Esophagus squamous epithelium (tissue), 5 donors: ENCODE results near the gene C6orf163. TPM values are rescaled to one million over a fixed set of nuclear protein-coding genes. Genes with fewer than 3 reads are reported as not detected.
A peak's percentile ranks its signal among the peaks of the same experiment; 100 is the strongest.

ENCODE experiments used
- DNase-seq: peaks from one replicate; lab custom pipeline; 2025; lab: John Stamatoyannopoulos, UW
- H3K27ac ChIP-seq, 4 donors: fragments of 200-600 bp; sonication (generic); one replicate each; pipeline ENCODE4 v1.5.1; 2016 to 2019; ENCODE audit warnings: mild to moderate bottlenecking in 1 of 4
- H3K27me3 ChIP-seq, 4 donors: fragments of 200-600 bp; sonication (generic); 1 replicate in 3 of 4; 2 replicates in 1 of 4; pipeline versions ENCODE4 v1.5.1 to v1.6.0; 2017 to 2021; ENCODE audit warnings: antibody characterized with exemption in 1 of 4
- H3K36me3 ChIP-seq, 3 donors: fragments of 200-600 bp; sonication (generic); one replicate each; pipeline ENCODE4 v1.5.1; 2016 to 2019
- H3K4me1 ChIP-seq, 3 donors: fragments of 200-600 bp; sonication (generic); one replicate each; pipeline ENCODE4 v1.5.1; 2017 to 2019
- H3K4me3 ChIP-seq, 4 donors: fragments of 200-600 bp; sonication (generic); 1 replicate in 3 of 4; 2 replicates in 1 of 4; pipeline ENCODE4 v1.5.1; 2016 to 2019; ENCODE audit warnings: mild to moderate bottlenecking in 2 of 4, moderate library complexity in 1 of 4
- H3K9me3 ChIP-seq, 3 donors: fragments of 200-600 bp; sonication (generic); one replicate each; pipeline ENCODE4 v1.5.1; 2016 to 2019
- POLR2A ChIP-seq, 4 donors: fragments of 450-650 bp; IDR thresholded peaks; one replicate each; pipeline ENCODE4 v1.6.1; 2017; ENCODE audit warnings: antibody characterized with exemption in 4 of 4, mild to moderate bottlenecking in 4 of 4, moderate library complexity in 3 of 4
- WGBS, 2 donors: methylation state at CpG; one replicate each; pipeline ENCODE4 v1.1.5; 2018; 5-methylcytosine and 5-hydroxymethylcytosine counted together
- intact Hi-C: fragments of 100-400 bp; cut with DNase I; formaldehyde crosslinking; loops from one replicate; pipeline ENCODE4 v1.15.0; 2022
- total RNA-seq, 4 donors: library from RNA; depleted of rRNA; stranded (reverse); fragments of >200 nt; gene quantifications; one replicate each; pipeline ENCODE4 v1.1.0, GENCODE V29; 2016
- TF ChIP-seq, protein P1 (sequence below), 6 experiments: fragments of 450-650 bp in 4 of 6; fragments of 200-600 bp in 2 of 6; sonication (generic) in 2 of 6; IDR thresholded peaks; one replicate each; pipeline ENCODE4 v1.5.1; 2016 to 2019; ENCODE audit warnings: antibody characterized with exemption in 6 of 6, mild to moderate bottlenecking in 4 of 6, moderate library complexity in 4 of 6
- donor health status: DM: yes; HTN: yes; CAD: no.

The C6orf163 gene
- total RNA-seq, 4 donors from 2014 or later: 0.35 to 3.1 (median 1.2) TPM

DNA sequence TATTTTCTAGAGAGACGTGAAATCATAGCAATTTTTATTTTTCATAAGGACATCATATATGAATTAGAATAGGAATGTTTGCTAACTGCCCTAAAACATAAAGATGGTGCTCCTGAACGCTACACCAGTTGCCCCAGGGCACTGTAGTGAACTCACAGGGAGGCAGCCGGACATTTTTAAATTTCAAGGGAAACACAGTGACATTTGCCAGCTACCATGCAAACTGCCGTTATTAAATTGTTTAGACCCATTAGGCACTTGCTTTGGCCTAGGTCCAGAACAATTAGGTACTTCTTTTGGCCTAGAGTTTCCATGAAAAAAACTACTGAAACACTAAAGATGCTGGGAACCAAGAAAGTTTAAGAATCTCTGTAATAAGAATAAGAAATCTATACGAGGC lies 38.2 kb downstream of the C6orf163 start:
- TF ChIP-seq POLR2A (IDR thresholded peaks at IDR 0.05): no peak
- TF ChIP-seq, protein P1, sequence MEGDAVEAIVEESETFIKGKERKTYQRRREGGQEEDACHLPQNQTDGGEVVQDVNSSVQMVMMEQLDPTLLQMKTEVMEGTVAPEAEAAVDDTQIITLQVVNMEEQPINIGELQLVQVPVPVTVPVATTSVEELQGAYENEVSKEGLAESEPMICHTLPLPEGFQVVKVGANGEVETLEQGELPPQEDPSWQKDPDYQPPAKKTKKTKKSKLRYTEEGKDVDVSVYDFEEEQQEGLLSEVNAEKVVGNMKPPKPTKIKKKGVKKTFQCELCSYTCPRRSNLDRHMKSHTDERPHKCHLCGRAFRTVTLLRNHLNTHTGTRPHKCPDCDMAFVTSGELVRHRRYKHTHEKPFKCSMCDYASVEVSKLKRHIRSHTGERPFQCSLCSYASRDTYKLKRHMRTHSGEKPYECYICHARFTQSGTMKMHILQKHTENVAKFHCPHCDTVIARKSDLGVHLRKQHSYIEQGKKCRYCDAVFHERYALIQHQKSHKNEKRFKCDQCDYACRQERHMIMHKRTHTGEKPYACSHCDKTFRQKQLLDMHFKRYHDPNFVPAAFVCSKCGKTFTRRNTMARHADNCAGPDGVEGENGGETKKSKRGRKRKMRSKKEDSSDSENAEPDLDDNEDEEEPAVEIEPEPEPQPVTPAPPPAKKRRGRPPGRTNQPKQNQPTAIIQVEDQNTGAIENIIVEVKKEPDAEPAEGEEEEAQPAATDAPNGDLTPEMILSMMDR (IDR thresholded peaks at IDR 0.05): no peak
- WGBS, 2 donors: 87 to 91% methylated on average over 5 of the region's 5 CpGs

GRCh38 chr6:87384038-87384437 lies 39.4 kb downstream of the C6orf163 start:
- Histone ChIP-seq H3K4me1 (no peaks in the 10 kb centered on the region), H3K27ac (no peak overlapping the region), H3K27me3 (no peaks in the 10 kb centered on the region), H3K9me3 (no peaks in the 10 kb centered on the region), H3K36me3 (no peaks in the 10 kb centered on the region), H3K4me3 (no peak overlapping the region)
- 36 to 74% methylated on average over 1 of the region's 1 CpG for WGBS, 2 donors
- no peak for DNase-seq
- intact Hi-C loops: no loop called here
- TF ChIP-seq, protein P1 (IDR thresholded peaks at IDR 0.05): no peak
- no peak for TF ChIP-seq POLR2A (IDR thresholded peaks at IDR 0.05)

More for the DNA sequence above, 38.2 kb downstream of the C6orf163 start:
- Histone ChIP-seq H3K4me1 (no peaks in the 10 kb centered on the region), H3K4me3 (no peak overlapping the region), H3K9me3 (no peaks in the 10 kb centered on the region), H3K36me3 (no peaks in the 10 kb centered on the region), H3K27me3 (no peaks in the 10 kb centered on the region), H3K27ac (no peak overlapping the region)
- no peak for DNase-seq
- intact Hi-C loops: no loop called here

DNA sequence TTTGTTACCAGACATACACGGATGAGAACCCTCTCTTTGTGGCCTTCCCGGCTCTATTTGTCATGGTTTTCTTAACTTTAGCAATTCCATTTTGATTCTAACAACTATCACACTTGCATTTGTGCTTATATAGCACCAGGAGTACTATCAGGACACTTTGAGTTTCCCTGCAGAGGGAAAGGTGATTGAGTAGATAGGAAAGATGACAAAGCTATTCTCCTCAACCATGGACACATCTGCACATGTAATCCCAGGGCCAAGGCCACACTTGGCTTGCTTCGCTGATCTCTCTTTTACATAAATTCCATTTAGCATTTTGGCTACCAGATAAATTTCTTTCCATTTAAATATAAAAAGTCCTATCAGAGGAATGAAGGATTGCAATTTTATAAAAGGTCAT lies 39.8 kb downstream of the C6orf163 start:
- WGBS, 2 donors: 79 to 83% methylated on average over 3 of the region's 3 CpGs
- intact Hi-C loops: no loop called here
- no peaks in the 10 kb centered on the region for H3K27me3 ChIP-seq

GRCh38 chr6:87391334-87391733 lies 46.7 kb downstream of the C6orf163 start:
- H3K9me3 ChIP-seq: no peaks in the 10 kb centered on the region
- no peaks in the 10 kb centered on the region for H3K27me3 ChIP-seq
- no peak for DNase-seq
- no peaks in the 10 kb centered on the region for H3K4me1 ChIP-seq
- no peak overlapping the region for H3K4me3 ChIP-seq
- no peak overlapping the region for H3K27ac ChIP-seq
- no peaks in the 10 kb centered on the region for H3K36me3 ChIP-seq
- intact Hi-C loops: no loop called here
- TF ChIP-seq POLR2A (IDR thresholded peaks at IDR 0.05): no peak
- TF ChIP-seq, protein P1 (IDR thresholded peaks at IDR 0.05): no peak
- WGBS, 2 donors: 56 to 63% methylated on average over 3 of the region's 3 CpGs

More for the DNA sequence above, 39.8 kb downstream of the C6orf163 start:
- Histone ChIP-seq H3K27ac (no peak overlapping the region), H3K4me1 (no peaks in the 10 kb centered on the region), H3K4me3 (no peak overlapping the region), H3K36me3 (no peaks in the 10 kb centered on the region), H3K9me3 (no peaks in the 10 kb centered on the region)
- TF ChIP-seq POLR2A (IDR thresholded peaks at IDR 0.05): no peak
- TF ChIP-seq, protein P1 (IDR thresholded peaks at IDR 0.05): no peak
- DNase-seq: no peak

GRCh38 chr6:87393026-87393622 lies 48.5 kb downstream of the C6orf163 start:
- DNase-seq: no peak
- TF ChIP-seq POLR2A (IDR thresholded peaks at IDR 0.05): no peak
- TF ChIP-seq, protein P1 (IDR thresholded peaks at IDR 0.05): peak; percentile 52 to 84 (median 71)
- Histone ChIP-seq H3K4me3 (no peak overlapping the region), H3K4me1 (no peaks in the 10 kb centered on the region), H3K27me3 (no peaks in the 10 kb centered on the region), H3K36me3 (no peaks in the 10 kb centered on the region), H3K27ac (no peak overlapping the region), H3K9me3 (no peaks in the 10 kb centered on the region)
- 4 to 8% methylated on average over 2 of the region's 2 CpGs for WGBS, 2 donors
- intact Hi-C loops: no loop called here
